ENCODE data around the gene PRKCA.

PRKCA gene

DNA sequence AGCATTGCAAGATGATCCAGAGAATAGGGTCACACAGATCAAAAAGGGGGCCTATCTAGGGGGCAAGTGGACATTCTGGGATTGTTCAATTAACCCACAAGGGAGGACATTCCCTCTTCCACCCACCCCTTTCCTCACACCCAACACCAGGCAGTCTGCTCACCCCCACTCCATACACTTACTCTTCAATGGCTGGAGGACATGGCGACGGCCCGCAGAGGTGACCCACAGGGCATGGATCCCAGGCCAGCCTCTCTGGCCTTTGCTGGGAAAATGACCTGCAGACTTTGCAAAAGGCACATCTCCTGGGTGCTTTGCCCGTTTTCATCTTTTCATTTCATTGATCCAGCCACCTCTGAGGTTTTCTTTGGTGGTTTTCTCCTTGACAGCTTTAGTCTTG, 530.8 kb downstream of the PRKCA start:
- DNase-seq, result no peak

- no peak for DNase-seq
Observed at GRCh38 chr17:66834426-66834918, 532.1 kb downstream of the PRKCA start.

DNA sequence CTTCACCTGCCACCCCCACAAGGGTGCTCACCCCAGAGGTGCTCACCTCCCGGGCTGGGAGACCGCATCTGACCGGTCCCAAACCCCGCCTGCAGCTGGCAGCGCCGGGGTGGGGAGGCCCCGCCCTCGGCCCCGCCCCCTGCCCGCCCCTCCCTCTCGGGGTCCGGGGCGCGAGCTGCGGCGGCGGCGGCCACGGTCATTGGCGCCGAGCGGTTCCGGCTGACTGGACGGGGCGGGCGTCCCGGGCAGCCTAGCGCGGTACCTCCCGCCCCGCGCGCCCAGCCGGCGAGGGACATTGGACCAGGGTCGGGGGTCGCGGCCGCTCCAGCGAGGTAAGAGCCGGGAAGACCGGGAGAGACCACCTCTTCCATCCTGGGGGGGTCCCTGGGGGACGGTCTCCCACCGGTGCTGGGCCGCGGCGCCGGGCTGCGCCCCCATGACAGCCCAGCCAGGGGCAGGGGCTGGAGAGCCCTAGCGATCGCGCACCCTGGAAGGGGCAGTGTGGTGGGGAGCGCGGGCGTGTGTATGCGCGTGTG, 532.6 kb downstream of the PRKCA start, which contains the start of gene CACNG5:
CACNG5 (plus strand) TSS at position 199 of the 536 bp plus-strand sequence. CDS start 42,216 bp downstream, outside the sequence.
- no peak for DNase-seq

DNA sequence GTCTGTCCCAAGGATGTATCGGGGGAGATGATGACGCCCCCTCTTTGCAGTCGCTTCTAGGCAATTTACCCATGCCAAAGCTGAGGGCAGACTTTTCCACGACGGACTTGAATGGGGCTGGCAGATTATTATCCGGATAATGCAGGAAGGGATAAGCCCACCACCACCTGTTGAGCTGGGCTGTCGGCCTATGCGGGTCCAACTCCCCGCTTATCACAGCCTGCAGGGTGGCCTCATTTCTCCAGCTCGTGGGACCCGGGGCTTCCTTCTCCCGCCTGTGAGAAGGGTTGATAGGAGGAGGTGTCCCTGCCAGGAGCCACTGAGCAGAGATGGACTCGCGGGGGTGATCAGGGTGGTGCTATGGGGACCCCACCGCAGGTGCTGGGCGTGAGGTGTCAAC, 533.1 kb downstream of the PRKCA start:
- no peak for DNase-seq

- no peak for DNase-seq
Observed at GRCh38 chr17:66836063-66837005, 533.9 kb downstream of the PRKCA start.

DNA sequence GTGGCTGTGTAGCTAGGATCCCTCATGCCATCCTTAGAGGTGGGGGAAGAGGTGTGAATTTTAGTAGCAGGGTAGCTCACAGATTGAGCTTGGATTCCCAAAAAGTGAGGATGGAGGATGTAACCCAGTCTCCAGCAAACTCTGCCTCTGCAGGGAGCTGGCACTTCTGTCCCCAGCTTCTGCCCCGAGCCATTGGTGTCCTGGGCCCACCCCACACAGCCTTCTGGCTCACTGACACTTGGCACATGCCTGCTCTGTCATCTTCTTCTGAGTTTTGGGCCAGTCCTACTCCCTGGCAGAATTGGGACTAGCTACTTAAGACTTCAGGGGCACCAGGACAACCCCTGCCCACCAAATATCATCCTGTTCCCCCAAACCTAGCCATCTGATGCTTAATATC, 534.8 kb downstream of the PRKCA start:
- no peak for DNase-seq

DNA sequence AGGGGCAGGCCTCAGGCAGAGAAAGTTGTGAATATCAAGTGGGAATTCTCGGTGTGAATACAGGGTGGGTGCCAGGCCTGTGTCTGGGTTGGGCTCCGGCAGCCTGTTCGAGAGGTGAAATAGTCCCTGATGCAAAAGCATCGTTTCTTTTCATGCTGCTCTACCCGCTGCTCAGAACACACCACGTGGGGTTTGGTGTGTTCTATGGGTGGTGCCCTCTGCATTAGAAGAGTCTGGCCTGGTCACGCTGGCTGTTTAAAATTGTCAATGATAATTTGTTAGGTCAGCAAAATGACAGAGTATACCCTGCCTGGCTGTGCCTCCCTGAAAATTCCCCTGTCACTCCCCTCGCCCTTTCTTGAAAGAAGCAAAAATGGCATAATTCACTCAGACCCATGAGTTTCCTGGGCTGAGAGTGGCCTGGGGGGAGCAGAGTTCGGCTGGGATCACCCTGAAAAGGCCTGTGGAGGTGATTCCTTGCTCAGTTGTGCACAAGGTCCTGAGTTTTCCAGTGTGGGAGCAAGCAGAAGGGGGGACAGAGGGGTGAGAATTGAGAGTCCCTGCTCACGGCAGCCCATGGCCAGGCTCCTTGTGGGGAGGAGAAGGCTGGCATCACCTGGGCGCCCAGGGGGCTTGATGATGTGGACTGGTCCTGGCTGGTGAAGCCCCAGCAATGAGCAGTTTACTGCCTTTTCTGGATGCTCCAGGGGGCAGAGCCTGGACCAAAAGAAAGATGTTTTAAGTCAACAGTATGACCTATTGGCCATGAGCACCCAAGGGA, 535.7 kb downstream of the PRKCA start:
- no peak for DNase-seq

GRCh38 chr17:66839616-66840015, 537.2 kb downstream of the PRKCA start:
- DNase-seq, result no peak

- DNase-seq, result no peak
Observed at GRCh38 chr17:66840061-66840460, 537.6 kb downstream of the PRKCA start.

- no peak for DNase-seq
Observed at GRCh38 chr17:66841328-66841727, 538.9 kb downstream of the PRKCA start.

- no peak for DNase-seq
Observed at GRCh38 chr17:66841744-66842143, 539.3 kb downstream of the PRKCA start.

GRCh38 chr17:66842505-66842904, 540.1 kb downstream of the PRKCA start:
- no peak for DNase-seq

GRCh38 chr17:66842959-66843358, 540.5 kb downstream of the PRKCA start:
- no peak for DNase-seq

DNA sequence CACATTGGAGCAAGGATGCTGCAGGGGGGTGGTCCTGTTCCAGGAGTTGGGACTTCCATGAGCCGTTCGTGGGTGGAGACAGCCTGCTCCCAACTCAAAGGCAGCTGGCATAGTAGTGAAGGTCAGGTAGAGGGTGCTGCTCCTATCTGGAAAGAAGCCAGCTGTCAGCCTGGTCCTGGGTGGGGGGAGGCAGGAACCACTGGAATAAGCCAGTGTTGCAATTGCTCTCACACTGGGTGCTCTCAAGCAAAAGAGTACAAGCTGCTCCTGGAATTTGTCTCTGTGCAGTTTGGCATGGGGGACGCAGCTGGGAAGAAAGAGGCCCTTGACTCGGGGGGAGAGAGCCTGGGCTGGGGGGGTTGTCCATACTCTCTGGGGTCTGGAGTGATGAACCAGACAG, 541.2 kb downstream of the PRKCA start:
- DNase-seq, result peak in 1 of 2 experiments; percentile 18

DNA sequence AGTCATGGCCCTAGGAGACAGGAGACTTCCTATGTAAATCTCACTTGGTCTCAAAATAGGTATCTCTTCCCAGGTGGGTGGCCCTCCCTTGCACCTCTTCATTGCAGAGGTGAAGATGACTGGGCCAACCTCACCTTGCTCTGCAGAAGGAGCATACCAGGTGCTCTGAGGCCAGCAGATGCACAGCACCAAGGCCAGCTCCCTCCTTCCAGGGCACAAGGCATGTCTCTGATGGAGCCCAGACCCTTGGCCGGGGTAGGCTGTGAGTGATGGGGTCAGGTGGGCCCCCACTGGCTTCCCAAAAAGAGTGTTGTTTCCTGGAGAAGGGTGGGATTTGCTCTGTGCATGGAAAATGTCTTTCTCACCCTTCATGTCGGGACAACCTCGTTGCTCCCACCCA, 545.3 kb downstream of the PRKCA start:
- DNase-seq, result no peak

- DNase-seq, result no peak
Observed at GRCh38 chr17:66848496-66848895, 546.1 kb downstream of the PRKCA start.

DNA sequence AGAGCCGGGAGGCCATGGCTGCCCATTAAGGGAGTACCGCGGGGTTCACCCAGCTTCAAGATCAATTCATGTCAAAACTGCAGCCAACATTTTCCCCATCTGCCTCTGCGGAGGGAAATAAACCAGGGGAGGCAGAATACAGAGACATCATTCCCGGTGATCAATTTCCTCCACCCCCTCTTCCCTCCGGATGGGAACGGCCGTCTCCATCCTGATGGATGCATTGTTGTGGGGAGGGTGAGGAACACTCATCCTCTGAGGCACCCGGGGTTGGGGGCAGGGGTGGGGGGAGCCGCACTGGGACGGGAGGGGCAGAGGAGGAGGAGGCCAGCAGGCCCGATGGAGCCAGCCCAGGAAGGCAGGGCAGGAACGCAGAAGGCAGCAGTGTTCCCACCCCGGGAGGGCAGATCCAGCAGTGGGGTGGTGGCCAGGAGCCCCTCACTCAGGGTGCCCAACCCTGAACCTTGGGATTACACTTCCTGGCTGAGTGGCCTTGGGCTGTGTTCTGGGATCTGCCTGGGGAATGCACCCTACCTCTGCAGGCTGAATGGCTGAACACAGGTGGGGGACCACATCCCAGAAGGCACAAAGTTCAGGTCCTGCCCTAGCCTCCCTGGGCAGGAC, 546.7 kb downstream of the PRKCA start:
- DNase-seq, result no peak

DNA sequence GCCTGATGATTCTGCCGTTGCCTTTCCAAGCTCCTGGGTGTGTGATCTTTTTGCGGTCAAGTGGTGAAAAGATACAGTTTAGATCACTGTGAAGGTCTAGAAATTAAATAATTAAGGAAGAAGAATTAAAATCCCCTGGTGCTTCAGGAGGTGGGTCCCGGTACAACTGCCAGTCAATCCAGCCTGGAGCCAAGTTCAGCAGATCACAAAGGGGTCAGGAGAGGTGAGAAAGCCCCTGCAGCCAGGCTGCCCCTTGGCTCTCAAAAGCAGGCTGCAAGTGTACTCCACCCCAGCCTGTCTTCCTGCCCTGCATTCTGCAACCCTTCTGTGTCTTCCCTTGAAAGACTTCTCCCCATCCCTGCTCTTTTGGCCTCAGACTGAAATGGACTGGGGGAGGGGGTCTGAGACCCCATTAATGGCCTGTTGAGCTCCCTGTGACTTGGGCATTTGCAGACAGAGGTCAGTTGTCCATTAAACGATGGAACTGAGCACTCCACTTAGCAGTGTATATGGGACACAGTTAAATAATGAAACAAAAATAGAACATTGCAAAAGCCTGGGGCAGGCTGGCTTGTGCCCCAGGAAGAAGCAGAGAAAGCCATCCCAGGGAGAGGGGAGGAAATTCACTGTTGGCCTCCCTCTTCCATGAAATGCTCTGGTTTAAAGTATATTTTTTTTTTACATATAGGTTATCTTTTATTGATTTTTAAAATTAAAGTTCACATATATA, 547.6 kb downstream of the PRKCA start:
- DNase-seq, result no peak

GRCh38 chr17:66850692-66851091, 548.3 kb downstream of the PRKCA start:
- DNase-seq, result no peak

DNA sequence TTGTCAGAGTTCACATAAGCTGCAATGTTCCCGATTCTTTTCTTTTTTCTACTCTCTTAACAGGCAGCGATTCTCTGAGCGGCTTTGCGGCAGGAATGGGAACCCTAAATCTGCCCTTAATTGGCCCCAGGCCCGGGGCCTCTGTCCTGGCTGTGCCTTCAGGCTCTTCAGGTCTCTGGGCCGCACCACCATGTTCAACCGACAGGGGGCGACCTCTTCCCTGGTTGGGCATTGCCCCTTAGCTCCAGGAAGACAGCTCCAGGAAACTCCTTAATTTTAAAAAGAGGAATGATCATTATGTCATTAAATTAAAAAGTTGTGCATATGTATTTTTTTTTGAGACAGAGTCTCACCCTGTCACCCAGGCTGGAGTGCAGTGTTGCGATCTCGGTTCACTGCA, 552.8 kb downstream of the PRKCA start:
- no peak for DNase-seq

- no peak for DNase-seq
Observed at GRCh38 chr17:66858226-66859083, 556.0 kb downstream of the PRKCA start.

Data from NCI-H446 (cell line).